ENCODE results near the gene SNCA.

Gene SNCA

DNA sequence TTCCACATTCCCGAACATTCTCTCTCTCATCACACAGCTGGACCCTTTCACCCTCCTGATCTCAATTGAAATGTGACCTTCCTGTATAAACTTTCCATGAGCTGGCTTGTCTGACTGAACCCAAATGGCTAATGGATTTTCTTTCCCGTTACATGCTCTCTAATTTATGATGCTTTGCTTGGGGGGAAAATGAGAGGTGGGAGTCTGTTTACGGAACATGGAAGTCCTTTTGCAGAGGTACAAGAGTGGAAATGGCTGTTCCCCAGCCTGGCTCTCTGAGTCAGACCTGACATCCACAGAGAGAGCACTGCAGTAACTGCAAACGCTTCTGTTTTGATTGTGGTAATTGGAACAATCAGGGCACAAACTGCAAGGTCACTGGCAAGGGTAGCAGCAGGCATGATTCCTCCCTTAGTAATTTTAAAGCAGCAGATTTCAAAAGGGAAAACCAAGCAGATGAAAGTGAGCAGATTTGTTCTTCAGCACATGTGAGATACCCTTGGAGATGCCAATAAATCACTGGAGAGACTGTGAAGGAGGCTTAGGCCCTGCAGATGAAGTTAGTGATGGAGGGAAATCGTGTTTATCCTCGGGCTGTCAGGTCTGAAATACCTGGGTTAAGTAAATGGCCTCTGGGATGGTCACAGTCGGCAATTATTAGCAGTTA is 83.9 kb downstream of the SNCA start:
- no peak for DNase-seq

DNA sequence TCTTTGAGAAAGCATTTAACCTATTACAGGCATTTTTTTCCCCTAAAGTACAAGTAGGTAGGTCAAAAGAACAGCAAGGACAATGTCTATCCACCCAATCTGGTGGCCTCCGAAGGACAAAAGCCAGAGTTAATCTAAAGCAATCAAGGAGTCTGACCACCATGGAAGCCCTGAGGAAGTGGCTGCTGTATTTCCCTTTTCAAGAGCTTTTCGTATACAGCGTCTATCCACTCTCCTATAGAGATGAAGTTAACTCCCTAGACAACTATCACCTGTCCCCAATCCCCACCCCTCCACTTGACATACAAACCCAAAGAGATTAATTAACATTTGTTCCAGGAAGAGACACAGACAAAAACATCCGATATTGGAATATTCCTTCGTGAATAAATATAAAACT is 85.5 kb downstream of the SNCA start:
- no peak for DNase-seq

DNA sequence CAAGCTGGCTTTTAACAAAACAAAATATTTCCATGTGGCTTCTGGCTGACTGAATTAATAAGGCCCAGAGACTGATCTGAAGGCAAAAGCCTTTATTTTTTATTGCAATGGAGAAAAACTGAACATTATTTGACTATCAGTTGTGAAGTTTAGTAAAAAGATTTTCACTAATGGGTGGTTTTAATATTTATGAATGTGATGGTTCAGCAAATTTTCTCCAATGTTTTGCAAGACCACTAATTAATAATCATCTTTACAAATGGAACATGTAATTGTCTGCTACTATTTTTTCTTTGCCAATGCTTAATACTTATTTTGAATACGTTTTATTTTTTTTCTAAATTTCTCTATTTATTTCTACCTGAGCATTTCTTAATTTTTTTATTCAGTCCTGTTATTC is 90.6 kb downstream of the SNCA start:
- DNase-seq: no peak

DNA sequence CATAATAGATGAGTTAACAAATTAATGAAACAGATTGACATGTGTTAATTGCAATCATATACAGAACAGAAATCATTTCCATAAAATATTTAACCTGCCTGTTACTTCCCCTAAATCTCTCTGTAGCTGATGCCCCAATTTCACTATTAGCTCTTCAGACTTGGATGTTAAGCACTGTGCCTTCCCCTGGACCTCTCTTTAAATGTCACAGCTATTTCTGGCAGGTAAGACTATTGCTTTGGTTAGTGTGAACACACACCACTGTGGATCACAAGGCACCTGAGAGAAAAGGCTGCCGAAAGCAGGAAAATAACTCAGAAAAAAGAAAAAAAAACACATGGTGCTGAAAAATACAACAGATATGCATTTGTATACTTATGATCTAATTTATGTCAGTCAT is 91.3 kb downstream of the SNCA start:
- no peak for DNase-seq

DNA sequence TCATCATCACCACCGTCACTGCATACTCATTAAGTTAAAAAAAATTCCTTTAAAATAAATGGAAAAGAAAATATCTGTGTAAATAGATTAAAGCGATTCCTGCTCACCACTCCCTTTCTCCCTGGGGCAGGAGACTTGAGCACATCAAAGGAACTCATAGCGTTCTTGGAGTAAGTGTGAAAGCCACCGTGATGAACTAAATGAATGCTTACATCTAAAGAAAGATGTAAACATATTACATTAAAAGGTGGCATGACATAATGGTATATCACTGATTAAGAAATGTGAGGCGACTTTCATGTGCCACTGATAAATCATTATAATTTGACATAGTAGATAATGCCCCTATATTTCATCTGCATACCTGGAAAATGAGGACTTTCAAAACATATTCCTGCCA is 92.0 kb downstream of the SNCA start:
- DNase-seq: no peak

DNA sequence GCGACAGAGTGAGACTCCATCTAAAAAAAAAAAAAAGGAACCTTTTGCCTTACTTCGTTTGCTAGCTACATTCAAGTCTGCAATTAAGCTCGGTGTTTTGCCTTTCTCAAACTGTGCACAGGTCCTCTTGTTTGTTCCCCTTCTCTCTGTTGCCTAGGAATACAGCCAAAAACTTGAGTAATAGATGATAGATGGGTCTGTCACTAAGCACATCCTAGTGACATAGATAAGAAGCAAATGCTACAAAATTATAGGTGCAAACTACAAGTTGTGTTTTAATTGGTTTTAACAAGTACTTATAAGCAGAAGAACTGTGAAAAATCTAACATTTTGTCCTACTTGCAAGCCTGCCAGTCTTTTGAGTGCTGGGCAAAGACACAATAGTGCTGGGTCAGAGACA is 95.2 kb downstream of the SNCA start:
- DNase-seq: no peak

DNA sequence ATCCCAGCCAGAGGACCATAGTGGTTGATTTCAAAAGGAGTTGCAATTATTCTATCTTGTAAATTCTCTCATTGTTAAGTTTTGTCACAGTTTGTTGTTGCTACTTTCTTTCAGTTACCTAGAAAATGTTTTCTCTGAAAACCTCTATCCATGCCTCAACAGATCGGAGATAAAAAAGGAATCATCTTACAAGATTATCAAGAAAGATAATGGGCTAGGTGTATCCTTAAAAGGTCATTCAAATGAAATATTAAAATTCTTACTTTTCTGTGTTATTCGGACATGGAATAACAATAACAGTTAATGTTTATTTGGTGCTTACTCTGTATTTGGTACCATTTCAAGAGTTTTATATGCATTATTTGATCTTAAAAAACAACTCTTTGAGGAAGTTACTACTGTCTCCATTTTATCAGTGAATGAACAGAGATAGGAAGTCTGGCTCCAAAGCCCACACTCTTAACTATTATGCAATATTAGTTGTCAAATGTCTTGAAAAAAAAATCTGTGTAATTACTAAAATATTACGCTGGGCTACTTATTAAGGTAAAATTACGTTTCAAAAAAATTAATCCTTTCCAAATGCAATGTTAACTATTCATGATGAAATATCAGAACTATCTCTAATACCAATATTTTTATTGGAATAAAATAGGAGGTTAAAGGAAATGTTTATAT is 97.5 kb downstream of the SNCA start:
- no peak for DNase-seq

DNA sequence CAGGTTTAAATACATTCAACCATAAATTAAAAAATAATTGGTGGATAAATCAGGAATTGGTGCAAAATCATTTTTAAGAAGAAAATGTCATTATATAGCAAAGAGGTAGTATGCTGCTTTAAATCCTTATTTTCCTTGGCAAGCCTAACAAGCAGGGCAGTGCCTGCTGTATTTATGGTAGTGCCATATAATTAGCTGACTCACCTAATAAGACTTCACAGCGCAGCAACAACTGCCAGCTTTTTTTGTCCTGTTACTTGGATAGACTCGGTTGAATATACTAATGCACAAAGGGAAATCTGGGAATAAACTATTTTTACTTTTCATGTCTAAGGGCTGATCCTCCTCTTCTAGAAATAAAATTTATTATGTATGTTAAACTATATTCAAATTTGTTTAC is 99.1 kb downstream of the SNCA start:
- no peak for DNase-seq

DNA sequence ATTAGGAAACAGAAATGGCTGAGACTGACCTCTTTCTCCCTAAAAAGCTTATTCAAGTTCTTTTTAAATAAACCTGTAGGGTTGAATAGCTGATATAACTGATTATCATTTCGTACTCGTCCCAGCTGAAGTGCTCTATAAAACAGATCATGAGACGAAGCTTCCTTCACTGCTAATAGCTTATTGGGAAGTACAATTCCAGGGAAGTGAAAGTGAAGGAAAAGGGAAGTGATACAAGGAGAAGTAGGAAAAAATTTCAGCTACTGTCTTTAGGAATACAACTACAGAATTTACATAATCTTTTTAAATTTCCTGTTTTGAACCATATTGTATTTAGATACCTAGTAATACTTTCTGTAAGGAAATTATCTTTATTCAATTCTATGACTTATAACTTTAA is 103.0 kb downstream of the SNCA start:
- DNase-seq: no peak

DNA sequence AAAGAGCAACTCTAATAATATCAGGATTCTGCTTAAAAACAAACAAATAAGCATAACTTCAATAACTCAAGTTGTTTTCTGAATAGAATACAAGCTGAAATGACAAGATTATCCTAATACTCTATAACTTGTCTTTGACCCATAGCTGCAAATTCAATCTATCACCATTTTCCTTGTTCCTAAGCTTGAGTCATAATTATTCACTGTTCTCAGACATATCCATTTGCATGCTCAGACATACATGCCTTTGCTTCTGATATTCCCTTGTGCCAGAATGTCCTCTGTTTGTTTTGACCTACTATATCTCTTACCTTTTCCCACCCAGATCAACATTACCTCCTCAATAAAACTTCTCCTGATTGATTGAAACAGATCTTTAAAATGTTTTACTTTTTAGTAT is 109.7 kb downstream of the SNCA start:
- DNase-seq: no peak

DNA sequence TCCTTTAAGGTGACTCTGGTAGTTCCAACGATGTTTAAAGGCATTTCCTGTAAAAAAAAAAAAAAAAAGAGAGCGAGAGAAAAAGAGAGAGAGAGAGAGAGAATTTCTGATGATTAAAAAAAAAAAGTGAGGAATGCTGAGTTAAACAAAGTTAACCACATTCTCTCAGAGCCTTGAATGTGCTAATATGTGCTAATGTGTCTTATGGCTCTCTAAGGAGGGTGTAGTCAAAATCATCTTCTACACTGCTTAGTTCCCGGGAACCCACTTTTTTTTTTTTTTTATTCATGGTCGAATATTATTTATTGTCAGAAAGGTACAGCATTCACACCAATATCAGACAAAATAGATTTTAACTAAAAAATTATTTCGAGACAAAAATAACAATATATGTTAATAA is 111.7 kb downstream of the SNCA start:
- DNase-seq: no peak

DNA sequence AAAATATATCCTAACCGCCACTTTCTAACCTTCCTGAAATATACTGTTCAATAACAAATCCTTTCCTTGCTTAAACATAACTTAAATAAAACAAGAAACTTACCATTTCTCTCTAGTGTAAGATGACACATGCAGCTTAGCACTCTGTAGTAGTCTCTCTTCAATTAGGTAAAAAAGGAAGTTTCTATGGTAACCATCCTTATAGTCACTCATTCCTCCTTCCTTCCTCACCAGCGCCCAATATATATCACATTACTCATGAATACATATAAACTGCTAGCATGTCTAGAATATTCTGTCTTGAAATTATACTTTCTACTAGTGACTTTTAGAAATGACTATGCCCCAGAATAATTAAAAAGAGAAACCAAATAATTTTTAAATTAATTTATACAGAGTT is 112.2 kb downstream of the SNCA start:
- DNase-seq: no peak

DNA sequence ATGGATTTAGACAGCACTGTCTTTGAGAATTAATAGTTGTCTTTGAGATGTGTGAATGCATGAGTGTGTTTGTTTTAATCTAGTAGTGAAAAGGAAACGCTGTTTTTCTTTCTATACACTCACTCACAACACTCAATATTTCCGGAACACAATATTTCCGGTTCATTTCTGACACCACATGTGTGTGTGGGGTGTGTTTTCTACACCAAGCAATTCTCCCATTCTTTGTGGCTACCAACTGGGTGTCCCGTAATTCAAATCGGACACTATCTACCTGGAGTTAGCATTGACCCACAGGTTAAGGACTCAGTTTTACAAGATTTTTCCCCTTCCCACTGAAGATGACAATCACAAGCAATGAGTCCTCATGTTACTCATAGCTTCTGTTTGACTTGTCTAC is 113.9 kb downstream of the SNCA start:
- DNase-seq: no peak

DNA sequence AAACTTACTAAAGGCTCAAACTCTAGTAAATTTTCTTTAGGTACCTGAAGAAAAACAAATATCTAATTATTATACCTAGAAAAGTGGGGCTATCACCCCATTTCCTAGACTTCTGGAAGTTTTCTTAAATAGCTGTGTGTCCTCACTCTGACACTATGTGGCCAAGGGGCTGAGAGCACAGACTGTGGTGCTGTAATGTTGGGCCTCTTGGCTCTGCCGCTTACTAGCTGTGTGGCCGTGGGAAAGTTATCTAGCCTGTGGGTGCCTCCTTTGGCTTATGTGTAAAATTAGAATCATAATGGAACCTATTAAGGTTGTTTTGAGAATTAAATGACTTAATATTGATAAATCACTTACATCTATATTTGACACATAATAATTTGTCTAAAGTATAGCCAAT is 114.4 kb downstream of the SNCA start:
- no peak for DNase-seq

DNA sequence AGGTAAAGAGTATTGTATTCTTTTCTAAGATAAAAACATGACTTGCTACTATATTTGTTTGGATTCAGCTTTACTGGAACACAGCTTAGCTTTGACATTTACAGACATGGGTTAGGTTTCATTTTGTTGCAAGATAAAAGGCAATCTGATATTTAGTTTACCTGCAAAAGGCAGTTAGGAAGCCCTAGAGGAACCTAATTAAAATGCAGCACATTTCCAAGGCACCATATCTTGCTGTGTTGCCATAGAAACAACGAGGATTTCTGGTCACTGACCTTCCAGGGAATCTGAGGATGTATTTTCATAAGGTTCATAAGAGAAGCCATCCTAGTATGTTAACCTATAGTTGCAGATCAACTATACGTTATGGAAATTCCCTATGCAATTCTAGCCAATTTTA is 116.0 kb downstream of the SNCA start:
- no peak for DNase-seq

DNA sequence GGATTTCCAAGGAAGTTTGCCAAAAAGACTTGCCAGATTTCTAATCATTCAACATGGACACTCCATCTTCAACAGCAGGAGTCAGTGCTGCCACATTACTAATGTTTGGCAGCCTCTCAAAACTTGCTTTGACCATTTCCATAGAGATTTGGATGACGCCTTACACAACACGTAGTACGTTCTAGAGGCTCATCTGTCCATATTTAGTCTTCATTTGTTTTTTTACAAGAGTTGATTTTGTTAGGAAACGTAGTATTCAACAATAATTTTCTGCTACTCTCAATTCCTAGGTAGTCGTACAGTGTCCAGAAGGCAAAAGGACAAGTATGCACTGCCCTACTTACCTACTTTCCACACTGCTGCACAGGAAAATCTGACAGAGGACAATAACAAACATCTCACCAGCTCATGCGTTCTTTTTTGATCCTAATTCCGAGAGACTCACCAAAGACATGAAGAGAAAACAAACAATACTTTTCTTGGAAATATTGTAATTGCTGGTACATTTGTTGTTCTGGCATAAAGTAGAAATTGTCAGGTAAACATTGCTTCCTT is 117.3 kb downstream of the SNCA start:
- DNase-seq: no peak

DNA sequence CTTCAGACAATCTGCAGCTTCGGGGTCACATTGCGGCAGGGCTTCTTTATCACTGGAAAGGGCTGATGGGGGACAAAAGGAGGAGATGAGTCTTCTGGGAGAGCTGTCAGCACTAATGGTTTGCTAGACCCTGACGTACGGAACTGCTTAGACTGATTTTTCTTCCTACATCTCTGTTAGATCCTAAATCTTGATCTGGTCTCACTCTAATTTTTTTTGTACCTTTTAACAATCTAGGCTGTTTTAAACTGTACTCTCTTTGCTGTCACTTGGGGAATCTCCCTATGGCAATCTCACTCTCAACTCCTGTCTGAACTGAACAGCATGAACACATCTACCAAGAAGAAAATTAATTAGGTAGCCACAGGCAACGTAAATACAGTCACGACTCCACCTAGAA is 120.1 kb downstream of the SNCA start:
- no peak for DNase-seq

DNA sequence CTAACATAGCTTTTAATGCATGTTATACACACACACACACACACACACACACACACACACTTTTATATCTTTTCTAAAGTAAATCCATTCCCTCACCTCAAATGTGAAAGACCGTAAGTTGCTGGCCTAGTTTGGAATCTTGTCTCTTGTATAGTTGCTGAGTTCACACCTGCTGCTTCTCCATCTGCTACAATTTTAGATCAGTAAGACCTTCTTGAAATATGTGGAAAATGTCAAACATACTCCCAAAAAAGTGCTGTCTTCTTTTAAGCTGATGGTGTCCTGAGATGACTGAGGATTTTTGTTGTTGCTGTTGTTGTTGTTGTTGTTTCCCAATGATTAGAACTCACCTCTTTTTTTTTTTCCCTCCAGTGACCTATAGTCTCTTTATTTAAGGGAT is 121.3 kb downstream of the SNCA start:
- DNase-seq: no peak

DNA sequence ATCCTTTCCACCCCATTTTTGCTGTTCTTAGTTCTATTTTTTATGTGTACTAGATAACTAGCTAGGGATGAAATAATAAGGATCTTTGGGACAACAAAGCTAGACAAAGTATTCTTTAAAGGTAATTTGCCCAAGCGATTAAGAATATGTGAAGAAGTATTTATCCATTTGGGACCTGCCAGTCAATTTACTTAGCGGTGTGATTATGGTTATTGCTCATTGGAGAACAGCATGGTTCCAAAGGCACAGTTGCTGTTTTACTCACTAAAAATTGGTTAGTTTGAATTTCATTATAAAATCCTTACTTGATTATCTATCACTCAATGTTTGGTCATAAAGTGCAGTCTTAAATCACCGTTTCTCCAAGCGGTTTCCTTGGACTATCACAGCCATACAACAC is 124.1 kb downstream of the SNCA start:
- DNase-seq: no peak

DNA sequence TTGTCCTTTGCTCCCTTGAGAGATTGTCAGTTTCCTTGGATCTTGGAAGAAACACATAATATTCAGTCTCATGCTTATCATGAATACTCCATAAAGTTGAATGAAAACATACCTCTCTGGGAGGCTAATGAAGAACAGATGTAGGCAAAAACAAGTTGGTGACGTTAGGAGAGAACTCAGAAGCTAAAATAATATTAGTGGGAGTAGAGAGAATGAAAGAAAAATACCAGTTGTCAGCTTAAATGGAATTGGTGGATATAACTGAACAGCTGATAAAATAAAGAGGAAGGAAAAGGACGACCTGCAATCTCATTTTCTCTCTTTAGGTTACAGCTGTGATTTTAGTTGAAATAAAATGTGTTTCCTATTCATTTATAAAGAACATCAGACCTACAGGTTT is 124.8 kb downstream of the SNCA start:
- DNase-seq: no peak

DNA sequence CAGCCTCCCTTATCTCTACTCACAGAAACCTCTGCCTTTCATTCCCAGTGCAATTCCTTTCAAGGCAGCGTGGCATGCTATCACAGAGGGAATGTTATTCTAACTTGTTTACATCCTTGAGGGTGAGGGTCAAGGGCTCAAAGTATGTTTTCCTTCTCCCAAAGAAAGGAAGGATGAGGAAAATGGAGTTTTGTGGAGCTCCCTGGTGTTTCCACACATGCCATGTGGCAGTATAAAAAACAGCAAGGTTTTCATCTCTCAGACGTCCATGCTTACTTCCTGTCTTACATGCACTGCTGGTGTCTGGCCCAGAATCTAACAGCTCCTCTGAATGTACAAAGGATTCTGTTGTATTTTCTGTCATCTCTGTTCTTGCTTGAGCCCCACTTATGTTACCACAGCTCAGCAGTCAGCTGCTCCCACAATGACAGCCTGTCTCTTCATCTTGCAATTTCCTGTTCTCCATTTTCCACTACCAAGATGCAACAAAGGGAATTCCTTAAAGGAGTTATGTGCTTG is 128.0 kb downstream of the SNCA start:
- DNase-seq: no peak

DNA sequence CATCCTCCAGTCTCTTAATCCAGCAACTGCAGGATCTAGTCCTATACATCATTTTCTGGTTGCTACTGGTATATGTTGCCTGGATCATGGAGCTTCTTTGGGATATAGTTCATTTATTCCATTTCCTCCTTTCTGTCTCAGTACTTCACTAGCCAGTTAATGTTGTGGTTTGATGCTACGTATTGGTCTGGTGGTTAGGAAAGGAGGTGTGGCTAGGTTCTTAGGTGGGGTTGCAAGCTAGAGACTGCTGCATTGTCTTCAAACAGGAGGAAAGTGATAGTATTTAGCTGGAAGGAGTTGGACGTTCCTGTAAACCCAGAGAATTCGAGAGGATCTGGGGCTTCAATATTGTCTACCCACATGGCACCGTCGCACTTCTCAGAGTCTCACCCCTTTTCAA is 129.5 kb downstream of the SNCA start:
- no peak for DNase-seq

DNA sequence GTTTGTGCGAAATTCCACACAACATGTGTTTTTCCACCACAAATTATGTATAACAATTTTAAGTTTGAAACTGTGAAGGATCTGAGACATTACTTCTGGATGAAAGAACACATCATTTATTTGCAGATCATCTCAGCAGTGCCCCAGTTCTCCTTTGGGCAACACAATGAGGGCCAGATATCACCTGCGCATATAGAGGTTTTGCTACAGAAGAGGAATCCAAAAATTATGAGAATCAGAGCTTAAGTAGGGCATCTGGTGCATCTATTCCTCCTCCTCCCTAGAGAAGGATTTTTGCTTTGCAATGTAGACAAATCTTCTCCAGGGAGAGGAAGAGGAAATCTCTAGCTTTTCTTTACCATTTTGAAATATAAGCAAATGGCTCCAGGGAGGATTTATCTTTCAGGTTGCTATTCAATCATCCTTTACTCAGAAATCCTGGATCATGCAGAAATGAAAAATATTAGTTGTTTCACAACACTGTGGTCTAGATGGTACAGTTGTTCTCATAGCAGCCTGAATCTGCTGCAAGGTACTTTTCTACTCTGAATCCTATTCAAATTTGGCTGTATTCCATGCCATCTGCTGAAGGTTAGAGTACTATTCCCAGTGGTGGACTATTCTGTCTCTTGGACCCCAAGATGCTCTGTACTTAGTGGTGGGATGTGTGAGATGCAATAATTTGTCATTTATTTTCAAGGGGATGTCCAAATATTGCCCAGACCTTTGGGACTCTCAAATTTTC is 132.1 kb downstream of the SNCA start:
- no peak for DNase-seq
